Caki2 (cell line): ENCODE results near the gene GDF2. TPM values are rescaled to one million over a fixed set of nuclear protein-coding genes. Genes with fewer than 3 reads are reported as not detected.

Source experiments
- DNase-seq: peaks from one replicate; pipeline ENCODE4 v3.0.0-alpha.2; 2015; ENCODE audit warnings: low read depth
- in situ Hi-C: cut with HindIII; loops from 2 replicates; pipeline ENCODE4 v1.10.0; 2016; ENCODE audit warnings: low sequenced_read_pairs, low pct_unique_long_range_greater_than_20kb, mixed read lengths
- total RNA-seq: library from RNA; depleted of rRNA; stranded (reverse); fragments of >200 nt; shearing (Covaris generic); gene quantifications from 2 replicates; pipeline ENCODE4 v1.2.3, GENCODE V29; 2014; ENCODE audit warnings: low replicate concordance

Gene GDF2
- total RNA-seq, 1 experiment from 2014 or later: not detected

GRCh38 chr10:47358457-47358856 lies 36.2 kb downstream of the GDF2 start:
- DNase-seq: no peak
- in situ Hi-C loops: no loop called here

- in situ Hi-C loops: no loop called here
- no peak for DNase-seq
Measured at GRCh38 chr10:47359101-47359500, 36.8 kb downstream of the GDF2 start.

GRCh38 chr10:47359626-47360418 lies 37.6 kb downstream of the GDF2 start:
- no peak for DNase-seq
- in situ Hi-C loops: no loop called here

- no peak for DNase-seq
- in situ Hi-C loops: no loop called here
Measured at GRCh38 chr10:47360419-47361040, 38.3 kb downstream of the GDF2 start.

GRCh38 chr10:47361293-47361692 lies 39.0 kb downstream of the GDF2 start:
- peak; percentile 24 for DNase-seq
- in situ Hi-C loops: no loop called here

GRCh38 chr10:47362199-47362598 lies 39.9 kb downstream of the GDF2 start:
- in situ Hi-C loops: no loop called here
- DNase-seq: no peak

- in situ Hi-C loops: no loop called here
- no peak for DNase-seq
Measured at GRCh38 chr10:47363781-47364180, 41.5 kb downstream of the GDF2 start.

- no peak for DNase-seq
- in situ Hi-C loops: no loop called here
Measured at GRCh38 chr10:47364366-47364765, 42.1 kb downstream of the GDF2 start.

- in situ Hi-C loops: no loop called here
- no peak for DNase-seq
Measured at GRCh38 chr10:47364911-47365310, 42.7 kb downstream of the GDF2 start.

- DNase-seq: no peak
Measured at GRCh38 chr10:47365431-47366180, 43.4 kb downstream of the GDF2 start.

GRCh38 chr10:47366181-47366631 lies 44.0 kb downstream of the GDF2 start:
- in situ Hi-C loops: no loop called here
- DNase-seq: no peak

More at GRCh38 chr10:47365431-47366180, 43.4 kb downstream of the GDF2 start:
- in situ Hi-C loops: no loop called here

GRCh38 chr10:47366731-47367460 lies 44.6 kb downstream of the GDF2 start:
- DNase-seq: no peak
- in situ Hi-C loops: no loop called here

- in situ Hi-C loops: no loop called here
Measured at GRCh38 chr10:47367646-47368045, 45.4 kb downstream of the GDF2 start.

GRCh38 chr10:47368431-47369180 lies 46.4 kb downstream of the GDF2 start:
- in situ Hi-C loops: no loop called here
- DNase-seq: no peak

More at GRCh38 chr10:47367646-47368045, 45.4 kb downstream of the GDF2 start:
- DNase-seq: no peak

- no peak for DNase-seq
- in situ Hi-C loops: no loop called here
Measured at GRCh38 chr10:47369251-47369894, 47.1 kb downstream of the GDF2 start.

GRCh38 chr10:47370015-47370767 lies 47.9 kb downstream of the GDF2 start:
- in situ Hi-C loops: no loop called here
- no peak for DNase-seq

- no peak for DNase-seq
- in situ Hi-C loops: no loop called here
Measured at GRCh38 chr10:47370878-47371277, 48.6 kb downstream of the GDF2 start.
